AG04449 (cell line): ENCODE results near the gene SUGT1.

ENCODE experiments used
- CTCF ChIA-PET: fragments of 350-600 bp; formaldehyde crosslinking; extraction: SDS; loops from one replicate; lab custom pipeline; 2021; ENCODE audit warnings: antibody characterized with exemption; lab: Yijun Ruan, JAX
- POLR2A ChIA-PET: fragments of 400-600, 350-600 bp; formaldehyde crosslinking; extraction: SDS; loops from one replicate; lab custom pipeline; 2020; ENCODE audit warnings: antibody characterized with exemption, inconsistent platforms; lab: Yijun Ruan, JAX
- DNase-seq: peaks from one replicate; pipeline ENCODE4 v3.0.0-alpha.2; 2010; ENCODE audit warnings: low read depth, low spot score
- H3K4me3 ChIP-seq: 2 replicates; pipeline ENCODE4 v1.5.1; 2011; ENCODE audit warnings: low read depth, mild to moderate bottlenecking, control low read depth, low read length
- CTCF ChIP-seq: IDR thresholded peaks from one replicate; pipeline ENCODE4 v1.5.1; 2011; ENCODE audit warnings: mild to moderate bottlenecking, moderate library complexity, low read length, control low read depth, inconsistent platforms; ENCODE audit not compliant: insufficient read depth; ENCODE audit errors: missing control alignments

SUGT1 gene

GRCh38 chr13:52646967-52647366 lies 5.7 kb upstream of the SUGT1 start:
- CTCF ChIA-PET, result no interaction called here
- DNase-seq, result no peak
- no peak overlapping the region for H3K4me3 ChIP-seq
- no peak for TF ChIP-seq CTCF
- POLR2A ChIA-PET, result no interaction called here

- DNase-seq, result no peak
- ChIA-PET POLR2A (no interaction called here), CTCF (no interaction called here)
- peak overlapping the region; percentile 82 for H3K4me3 ChIP-seq
- no peak for TF ChIP-seq CTCF
Measured at GRCh38 chr13:52650731-52651130, 1.9 kb upstream of the SUGT1 start.

- DNase-seq, result no peak
- POLR2A ChIA-PET, result interaction anchor here (0.5 to 2.8 kb wide), 5 partner anchors 17 to 52 kb away, joined by 3 to 31 read pairs (median 3); no protein-coding TSS in a partner anchor
- CTCF ChIA-PET, result interaction anchor here (0.8 to 6.2 kb wide), 5 partner anchors 12 to 316 kb away, joined by 3 to 44 read pairs (median 7); no protein-coding TSS in a partner anchor
- TF ChIP-seq CTCF, result no peak
- peak overlapping the region; percentile 82 for H3K4me3 ChIP-seq
Measured at GRCh38 chr13:52651897-52652195, 790 bp upstream of the SUGT1 start.

- CTCF ChIA-PET, result interaction anchor here (0.8 to 6.2 kb wide), 11 partner anchors 8 to 316 kb away, joined by 3 to 44 read pairs (median 4); no protein-coding TSS in a partner anchor
Measured at GRCh38 chr13:52652980-52653303, 306 bp downstream of the SUGT1 start.

GRCh38 chr13:52659340-52659739 lies 6.7 kb downstream of the SUGT1 start:
- no peak for TF ChIP-seq CTCF
- ChIA-PET CTCF (no interaction called here), POLR2A (no interaction called here)
- no peak overlapping the region for H3K4me3 ChIP-seq
- no peak for DNase-seq

More at GRCh38 chr13:52652980-52653303, 306 bp downstream of the SUGT1 start:
- DNase-seq, result no peak
- peak overlapping the region; percentile 82 for H3K4me3 ChIP-seq
- no peak for TF ChIP-seq CTCF
- POLR2A ChIA-PET, result interaction anchor here (0.7 to 2.8 kb wide), 12 partner anchors 9 to 193 kb away, joined by 3 to 31 read pairs (median 4); no protein-coding TSS in a partner anchor

GRCh38 chr13:52664272-52664671 lies 11.6 kb downstream of the SUGT1 start:
- POLR2A ChIA-PET, result no interaction called here
- CTCF ChIA-PET, result interaction anchor here (1.3 to 5.0 kb wide), 4 partner anchors 10 to 304 kb away, joined by 3 to 44 read pairs (median 10); partner anchors contain the start of gene SUGT1
- TF ChIP-seq CTCF, result no peak
- H3K4me3 ChIP-seq, result no peak overlapping the region
- DNase-seq, result no peak
